CD4-positive, alpha-beta T cell treated with Interleukin-10 for 1 hour (primary cell): Measurements from ENCODE around the gene APBB2.

Experiments
- DNase-seq: peaks from one replicate; pipeline ENCODE4 v3.0.0-alpha.2; 2020

APBB2 gene

DNA sequence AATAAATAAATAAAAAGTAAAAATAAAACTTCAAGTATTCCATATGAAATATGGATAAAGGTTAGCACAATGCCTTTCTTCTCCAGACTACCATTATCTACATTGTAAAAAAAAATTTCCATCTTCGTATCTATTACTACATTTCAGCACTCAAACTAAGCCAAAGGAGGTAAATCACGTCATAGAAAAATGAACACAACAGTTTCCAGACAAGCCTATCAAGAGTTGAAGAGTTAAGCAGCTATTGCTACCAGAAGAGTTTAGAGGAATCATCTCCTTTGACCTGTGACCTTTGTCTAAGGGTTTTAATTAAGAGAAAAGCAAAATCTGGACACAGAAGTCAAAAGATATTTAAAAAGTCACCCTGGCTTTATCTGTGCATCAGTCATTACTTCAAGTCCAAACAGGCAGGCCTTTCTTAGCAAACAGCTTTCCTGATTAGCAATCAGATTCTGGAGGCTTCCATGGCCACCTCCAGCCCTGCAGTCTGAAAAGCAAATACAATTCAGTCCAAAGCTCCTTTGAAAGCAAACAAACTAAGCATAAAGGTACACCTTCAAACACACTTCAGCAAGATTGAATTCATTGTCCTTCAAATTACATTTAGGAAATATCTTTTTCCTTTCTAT, 82.2 kb downstream of the APBB2 start:
- no peak for DNase-seq

DNA sequence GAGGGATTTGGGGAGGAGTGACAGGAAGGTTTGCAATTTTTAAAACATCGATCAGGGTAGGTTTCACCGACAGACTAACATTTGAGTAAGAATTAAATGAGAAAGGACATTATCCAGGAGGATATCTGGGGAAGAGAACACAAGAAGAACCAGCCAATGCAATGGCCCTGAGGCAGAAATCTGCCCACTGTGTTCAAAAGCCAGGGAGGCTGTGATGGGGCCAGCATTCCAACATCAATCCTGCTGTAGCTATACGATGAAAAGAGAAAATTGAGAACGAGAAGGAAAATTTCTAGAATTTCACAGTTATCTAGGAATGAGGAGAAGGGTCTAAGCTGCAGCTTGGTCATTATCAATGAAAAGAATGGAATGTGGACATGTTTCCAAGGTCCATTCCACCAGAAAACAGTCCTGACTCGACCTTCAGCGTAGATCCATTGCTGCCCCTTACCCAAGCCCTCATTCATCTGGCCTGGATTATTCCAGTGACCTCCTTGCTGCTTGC, 84.4 kb downstream of the APBB2 start:
- no peak for DNase-seq

DNA sequence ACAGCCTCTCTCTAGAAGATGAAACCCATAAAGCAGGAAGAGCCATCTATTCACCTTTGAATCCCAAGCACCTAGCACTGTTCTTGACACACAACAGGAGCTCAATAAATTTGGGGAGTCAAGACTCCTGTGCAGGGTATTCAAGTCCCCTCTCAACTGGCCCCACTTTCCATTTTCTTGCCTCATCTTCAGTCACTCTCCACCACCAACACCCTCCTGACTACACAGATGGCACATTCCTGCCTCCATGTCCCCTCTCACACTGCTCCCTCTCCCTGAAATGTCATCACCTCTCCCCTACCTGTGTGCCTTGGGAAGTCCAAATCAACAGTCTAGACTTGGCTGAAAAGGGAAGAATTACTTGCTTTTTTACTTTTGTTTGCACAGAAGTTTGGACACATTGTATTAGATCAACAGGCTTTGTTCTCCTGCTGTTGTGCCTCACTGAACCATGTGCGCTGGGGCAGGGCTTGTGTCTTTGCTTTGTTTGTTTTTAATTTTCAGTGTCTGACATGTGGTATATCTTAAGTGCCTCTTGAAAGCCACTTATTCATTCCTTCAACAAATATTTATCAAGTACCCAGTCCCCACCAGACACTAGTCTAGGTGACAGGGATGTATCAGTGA, 85.1 kb downstream of the APBB2 start:
- no peak for DNase-seq

GRCh38 chr4:41125558-41126311, 88.6 kb downstream of the APBB2 start:
- no peak for DNase-seq

DNA sequence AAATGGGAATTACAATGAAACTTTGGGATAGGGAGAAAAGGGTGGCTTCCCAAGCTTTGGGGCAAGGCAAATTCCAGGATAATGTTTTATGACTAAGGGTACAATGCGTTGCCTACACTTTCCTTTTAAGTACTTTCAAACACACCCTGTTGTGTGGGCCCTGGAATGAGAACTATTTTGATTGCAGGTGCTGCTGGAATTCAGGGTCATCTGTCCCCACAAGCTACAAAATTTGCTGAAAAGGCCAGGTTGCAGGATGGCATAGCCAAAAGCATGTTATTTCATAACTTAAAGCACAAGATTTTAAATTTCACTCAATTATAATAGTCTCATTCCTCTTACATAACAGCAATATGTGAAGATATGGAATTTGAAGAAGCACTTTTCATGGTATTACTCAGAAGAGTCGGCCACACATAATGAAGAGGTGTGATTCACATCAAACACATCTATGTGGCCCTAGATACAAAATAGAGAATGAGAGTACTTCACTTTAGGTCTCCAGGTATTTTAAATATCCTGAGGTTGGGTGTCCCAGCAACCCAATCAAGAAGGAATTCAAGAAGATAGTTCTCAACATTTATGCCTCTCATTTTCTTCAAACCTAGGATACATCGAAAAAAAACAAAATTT, 89.3 kb downstream of the APBB2 start:
- no peak for DNase-seq

- no peak for DNase-seq
Observed at GRCh38 chr4:41122775-41123174, 91.6 kb downstream of the APBB2 start.

GRCh38 chr4:41122309-41122708, 92.0 kb downstream of the APBB2 start:
- no peak for DNase-seq

DNA sequence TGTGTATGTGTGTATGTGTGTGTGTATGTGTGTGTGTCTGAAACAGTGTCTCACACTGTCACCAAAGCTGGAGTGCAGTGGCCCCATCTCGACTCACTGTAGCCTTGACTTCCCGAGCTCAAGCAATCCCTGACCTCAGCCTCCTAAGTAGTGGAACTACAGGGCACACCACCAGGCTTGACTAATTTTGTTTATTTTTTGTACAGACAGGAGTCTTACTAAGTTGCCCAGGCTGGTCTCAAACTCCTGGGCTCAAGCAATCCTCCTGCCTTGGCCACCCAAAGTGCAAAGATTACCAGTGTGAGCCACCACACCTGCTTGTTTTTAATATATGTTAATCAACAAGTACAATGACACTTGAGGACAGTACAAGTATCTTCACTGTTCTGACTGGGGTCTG, 92.4 kb downstream of the APBB2 start:
- DNase-seq: no peak

GRCh38 chr4:41120297-41121217, 93.8 kb downstream of the APBB2 start:
- DNase-seq: no peak

DNA sequence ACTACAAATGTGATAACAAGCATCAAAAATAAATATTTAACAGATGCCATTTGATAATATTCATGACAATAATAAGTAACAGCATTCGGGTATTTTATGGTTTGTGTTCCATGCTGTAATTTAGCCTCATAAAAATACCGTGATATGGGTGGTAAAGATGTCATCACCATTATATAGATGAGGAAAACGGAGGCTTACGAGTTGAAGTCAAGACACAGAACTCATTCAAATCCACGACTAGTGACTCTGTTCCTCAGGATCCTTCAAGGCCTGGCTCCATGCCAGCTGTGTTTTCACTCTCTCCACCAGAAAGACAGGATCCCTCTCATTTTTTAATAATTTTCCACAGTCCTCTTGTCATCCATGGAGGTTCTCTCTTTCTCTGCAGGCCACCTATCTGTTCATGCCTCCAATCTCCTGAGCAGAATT, 94.5 kb downstream of the APBB2 start:
- DNase-seq: no peak

GRCh38 chr4:41111791-41112190, 102.6 kb downstream of the APBB2 start:
- DNase-seq: no peak

DNA sequence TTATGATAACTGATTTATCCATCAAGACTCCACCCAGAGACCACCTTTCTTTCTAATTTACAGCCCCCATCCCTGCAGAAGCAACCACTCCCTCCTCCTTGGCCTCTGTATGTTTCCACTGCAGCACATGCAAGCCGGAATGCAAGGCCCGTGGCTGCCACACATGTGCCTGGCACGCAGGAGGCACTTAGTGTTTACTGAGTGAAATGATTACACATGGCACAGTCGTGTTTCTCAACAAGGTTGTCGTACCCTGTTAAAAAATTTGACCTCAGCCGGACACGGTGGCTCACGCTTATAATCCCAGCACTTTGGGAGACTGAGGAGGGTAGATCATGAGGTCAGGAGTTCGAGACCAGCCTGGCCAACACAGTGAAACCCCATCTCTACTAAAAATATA, 104.3 kb downstream of the APBB2 start:
- no peak for DNase-seq

GRCh38 chr4:41108481-41108880, 105.9 kb downstream of the APBB2 start:
- no peak for DNase-seq

DNA sequence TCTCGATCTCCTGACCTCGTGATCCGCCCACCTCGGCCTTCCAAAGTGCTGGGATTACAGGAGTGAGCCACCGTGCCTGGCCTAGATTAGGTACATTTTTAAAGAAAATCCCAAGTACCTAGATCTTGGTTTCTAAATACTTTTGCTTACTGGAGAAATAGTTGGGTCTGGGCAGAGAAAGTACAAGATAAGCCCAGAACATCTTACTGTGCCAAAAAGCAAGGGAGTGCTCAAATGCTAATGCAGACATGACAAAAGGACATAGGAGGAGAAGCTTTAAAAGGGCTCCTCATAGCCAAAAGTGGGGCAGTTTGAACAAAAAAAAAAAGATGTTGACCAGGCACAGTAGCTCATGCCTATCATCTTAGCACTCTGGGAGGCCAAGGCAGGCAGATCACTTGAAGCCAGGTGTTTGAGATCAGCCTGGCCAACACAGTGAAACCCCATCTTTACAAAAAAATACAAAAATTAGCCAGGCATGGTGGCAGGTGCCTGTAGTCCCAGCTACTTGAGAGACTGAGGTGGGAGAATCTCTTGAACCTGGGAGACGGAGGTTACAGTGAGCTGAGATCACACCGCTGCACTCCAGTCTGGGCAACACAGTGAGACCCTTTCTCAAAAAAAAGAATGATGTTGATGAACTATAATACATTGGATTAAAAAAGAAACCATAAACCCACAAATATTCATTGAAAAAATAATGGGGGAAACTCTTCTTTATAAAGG, 107.5 kb downstream of the APBB2 start:
- DNase-seq: no peak

GRCh38 chr4:41106081-41106480, 108.3 kb downstream of the APBB2 start:
- no peak for DNase-seq

- no peak for DNase-seq
Observed at GRCh38 chr4:41104155-41104554, 110.2 kb downstream of the APBB2 start.

DNA sequence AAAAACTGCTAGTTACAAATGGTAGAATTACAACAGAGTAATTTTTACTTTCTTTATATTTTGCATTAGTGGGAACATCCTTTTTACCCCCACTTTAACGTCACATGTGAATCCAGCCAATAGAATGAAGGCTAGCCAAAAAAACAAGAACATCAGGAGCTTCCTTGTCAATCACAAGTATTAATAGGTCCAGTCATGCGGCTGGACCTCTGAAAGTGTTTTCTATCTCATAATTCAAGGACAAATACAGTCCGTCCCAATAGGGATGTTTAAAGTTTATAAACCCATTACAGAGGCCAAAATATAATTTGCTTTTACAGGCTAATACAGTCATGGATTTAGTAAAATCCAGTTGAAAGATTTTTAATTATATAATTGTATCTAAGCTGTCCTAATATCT, 110.7 kb downstream of the APBB2 start:
- no peak for DNase-seq

DNA sequence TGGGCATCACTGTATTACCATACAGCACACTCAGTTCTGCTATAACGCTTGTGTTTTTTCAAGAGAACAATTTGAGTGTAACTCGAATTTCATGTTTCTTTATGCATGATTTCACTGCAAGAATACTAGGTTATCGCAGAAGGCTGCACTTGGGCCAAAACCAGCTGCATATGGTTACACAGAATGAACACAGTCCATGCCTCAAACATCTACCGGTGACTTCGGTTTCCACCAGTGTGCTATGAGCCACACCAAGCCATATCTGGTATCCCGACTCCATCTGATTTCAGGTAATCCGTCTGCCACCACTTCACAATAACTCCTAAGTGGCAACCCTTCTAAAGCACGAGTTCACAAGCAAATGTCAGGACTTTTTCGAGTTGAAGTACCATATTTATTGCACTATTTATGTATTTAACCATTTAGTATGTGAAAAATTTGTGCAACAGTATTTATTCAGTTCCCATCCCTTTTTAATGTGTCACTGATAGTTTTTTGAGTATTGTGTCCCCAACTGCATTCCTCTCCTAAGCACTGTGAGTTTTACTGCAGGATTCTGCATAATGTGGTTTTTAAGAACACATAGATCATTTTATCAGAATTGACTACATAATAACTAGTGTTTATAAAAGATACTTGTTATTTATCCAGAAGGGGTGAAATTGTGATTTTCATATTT, 111.8 kb downstream of the APBB2 start:
- DNase-seq: no peak

DNA sequence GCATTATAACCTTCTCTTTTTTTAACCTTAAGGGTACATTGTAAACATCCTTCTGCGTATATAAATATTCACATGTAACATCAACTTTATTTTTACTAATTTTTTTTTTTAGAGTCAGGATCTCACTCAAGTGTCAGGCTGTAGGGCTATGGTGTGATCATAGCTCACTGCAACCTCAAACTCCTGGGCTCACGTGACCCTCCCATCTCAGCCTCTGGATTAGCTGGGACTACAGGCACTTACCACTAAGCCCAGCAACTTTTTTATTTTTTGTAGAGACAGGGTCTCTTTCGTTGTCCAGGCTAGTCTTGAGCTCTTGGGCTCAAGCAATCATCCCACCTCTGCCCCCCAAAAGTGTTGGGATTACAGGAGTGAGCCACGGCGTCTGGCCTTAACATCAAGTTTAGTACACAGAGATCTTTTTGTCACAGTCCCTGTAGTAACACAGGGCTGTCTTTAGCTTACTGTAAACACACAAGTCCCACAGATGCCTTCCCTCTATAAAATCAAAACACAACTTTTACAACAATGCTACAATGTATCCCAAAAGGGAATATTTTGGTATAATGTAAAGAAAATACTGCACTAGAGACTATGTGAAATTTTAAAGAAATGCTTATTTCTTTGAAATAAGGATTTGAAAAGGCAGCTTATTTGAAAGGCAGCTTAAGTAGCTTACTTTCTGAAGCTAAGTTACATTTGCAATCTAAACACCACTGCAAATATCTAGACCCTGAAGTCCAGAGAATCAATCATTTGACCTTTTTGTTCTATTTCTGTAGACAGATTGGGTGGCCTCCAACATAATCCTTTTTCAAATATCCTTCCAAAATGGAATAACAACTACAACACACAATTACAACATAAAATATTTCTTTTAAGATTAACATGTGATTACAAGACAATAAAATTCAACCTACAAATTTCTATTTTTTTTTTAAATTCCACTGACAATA, 116.0 kb downstream of the APBB2 start:
- no peak for DNase-seq

GRCh38 chr4:41095973-41096372, 118.4 kb downstream of the APBB2 start:
- DNase-seq: no peak
